ENCODE measurements around the gene OPTC.
A peak's percentile ranks its signal among the peaks of the same experiment; 100 is the strongest.

The OPTC gene

DNA sequence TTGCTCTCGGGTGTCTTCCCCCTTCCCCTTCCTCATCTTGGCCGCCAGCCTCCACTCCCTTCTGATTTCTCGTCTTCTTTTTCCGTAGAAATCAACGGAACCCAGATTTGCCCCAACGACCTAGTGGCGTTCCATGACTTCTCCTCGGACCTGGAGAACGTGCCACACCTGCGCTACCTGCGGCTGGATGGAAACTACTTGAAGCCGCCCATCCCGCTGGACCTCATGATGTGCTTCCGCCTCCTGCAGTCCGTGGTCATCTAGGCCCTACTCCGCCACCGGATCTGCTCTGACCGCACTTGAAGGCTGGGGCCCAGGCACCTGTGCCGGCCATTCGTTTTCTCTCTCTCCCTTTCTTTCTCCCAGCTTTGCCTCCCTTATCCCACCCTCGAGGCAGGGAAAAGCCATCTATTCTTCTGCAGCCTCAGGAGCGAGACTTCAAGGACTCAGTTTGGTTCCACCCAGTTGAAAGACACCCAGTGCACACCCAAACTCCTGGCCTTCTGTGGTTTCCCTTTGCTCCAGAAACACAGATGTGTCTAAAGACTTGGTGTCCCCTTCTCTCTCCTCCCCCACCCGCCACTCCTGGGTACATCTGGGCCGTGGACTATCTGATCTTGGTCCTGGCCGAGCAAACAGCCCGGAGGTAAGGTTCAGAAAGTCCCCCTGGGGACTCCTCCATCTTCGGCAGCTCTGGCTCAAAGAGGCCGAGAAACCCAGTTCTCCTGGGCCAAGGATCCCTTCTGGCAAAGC lies 7.2 kb upstream of the OPTC start:
- TF ChIP-seq, protein P1, sequence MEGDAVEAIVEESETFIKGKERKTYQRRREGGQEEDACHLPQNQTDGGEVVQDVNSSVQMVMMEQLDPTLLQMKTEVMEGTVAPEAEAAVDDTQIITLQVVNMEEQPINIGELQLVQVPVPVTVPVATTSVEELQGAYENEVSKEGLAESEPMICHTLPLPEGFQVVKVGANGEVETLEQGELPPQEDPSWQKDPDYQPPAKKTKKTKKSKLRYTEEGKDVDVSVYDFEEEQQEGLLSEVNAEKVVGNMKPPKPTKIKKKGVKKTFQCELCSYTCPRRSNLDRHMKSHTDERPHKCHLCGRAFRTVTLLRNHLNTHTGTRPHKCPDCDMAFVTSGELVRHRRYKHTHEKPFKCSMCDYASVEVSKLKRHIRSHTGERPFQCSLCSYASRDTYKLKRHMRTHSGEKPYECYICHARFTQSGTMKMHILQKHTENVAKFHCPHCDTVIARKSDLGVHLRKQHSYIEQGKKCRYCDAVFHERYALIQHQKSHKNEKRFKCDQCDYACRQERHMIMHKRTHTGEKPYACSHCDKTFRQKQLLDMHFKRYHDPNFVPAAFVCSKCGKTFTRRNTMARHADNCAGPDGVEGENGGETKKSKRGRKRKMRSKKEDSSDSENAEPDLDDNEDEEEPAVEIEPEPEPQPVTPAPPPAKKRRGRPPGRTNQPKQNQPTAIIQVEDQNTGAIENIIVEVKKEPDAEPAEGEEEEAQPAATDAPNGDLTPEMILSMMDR (IDR thresholded peaks at IDR 0.05; ENCODE audit: low read depth, low read length, missing control alignments) = no peak
- H3K4me3 ChIP-seq (replicated peaks; ENCODE audit: low read depth, low read length) = peak overlapping the region; percentile 26
- no peak for DNase-seq (ENCODE audit: extremely low read depth, low read depth)

DNA sequence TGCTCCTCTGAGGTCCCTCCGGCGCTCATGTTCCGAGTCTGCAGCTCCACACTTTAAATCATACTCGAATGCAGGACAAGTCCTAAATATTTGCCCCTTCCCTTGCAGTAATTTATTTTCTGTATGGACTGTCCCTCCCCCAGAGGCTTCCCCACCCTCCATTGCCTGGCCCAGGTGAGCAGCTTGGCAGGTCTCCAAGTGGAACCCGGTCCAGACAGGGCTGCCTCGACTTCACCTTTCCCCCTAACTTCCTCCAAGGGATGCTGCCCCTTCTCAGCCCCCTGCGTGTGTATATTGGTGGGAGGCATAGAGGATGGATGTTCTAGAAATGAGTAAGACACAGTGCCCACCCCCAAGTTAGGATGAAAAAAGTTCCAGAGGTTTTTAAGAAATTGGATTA lies 5.4 kb upstream of the OPTC start:
- H3K4me3 ChIP-seq (replicated peaks; ENCODE audit: low read depth, low read length) = no peak overlapping the region
- TF ChIP-seq, protein P1 (IDR thresholded peaks at IDR 0.05; ENCODE audit: low read depth, low read length, missing control alignments) = no peak
- no peak for DNase-seq (ENCODE audit: extremely low read depth, low read depth)

DNA sequence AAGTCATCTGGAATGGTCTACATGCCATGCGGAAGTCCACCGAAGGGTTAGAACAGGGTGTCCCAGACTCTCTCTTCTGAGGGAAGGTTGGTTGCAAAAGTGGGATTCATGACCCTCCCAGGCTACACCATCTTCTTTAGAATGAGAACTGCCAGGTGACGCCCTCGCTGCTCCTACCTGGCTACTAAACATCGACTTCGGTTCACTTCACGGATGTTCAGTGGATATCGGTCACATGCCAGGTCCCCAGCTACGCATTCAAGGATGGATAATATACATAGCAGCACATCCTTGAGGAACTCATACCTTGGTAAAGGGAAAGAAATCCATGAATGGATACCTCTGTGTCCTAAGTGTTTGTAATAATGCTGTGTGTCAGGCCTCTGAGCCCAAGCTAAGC lies 3.3 kb upstream of the OPTC start:
- TF ChIP-seq, protein P1 (IDR thresholded peaks at IDR 0.05; ENCODE audit: low read depth, low read length, missing control alignments) = no peak
- no peak overlapping the region for H3K4me3 ChIP-seq (replicated peaks; ENCODE audit: low read depth, low read length)
- no peak for DNase-seq (ENCODE audit: extremely low read depth, low read depth)

DNA sequence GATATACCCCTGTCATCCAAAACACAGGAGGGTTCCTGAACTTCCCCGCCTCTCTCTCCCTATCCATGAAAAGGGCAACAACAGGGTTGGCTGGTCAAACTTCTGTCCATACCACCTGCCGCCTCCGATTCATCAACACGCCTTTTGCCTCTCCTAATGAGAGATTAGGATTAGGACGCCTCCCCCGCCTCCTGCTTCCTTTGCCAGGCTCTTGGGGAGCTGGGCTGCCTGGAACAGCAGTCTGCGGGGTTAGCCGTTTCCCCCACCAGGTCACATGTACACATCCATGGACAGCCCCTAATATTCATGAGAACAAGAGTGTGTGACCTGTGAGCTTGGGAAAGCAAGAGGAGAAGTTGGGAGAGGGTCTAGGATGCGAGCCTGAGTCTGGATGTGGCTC lies 2.3 kb upstream of the OPTC start:
- TF ChIP-seq, protein P1 (IDR thresholded peaks at IDR 0.05; ENCODE audit: low read depth, low read length, missing control alignments) = no peak
- no peak for DNase-seq (ENCODE audit: extremely low read depth, low read depth)
- no peak overlapping the region for H3K4me3 ChIP-seq (replicated peaks; ENCODE audit: low read depth, low read length)

DNA sequence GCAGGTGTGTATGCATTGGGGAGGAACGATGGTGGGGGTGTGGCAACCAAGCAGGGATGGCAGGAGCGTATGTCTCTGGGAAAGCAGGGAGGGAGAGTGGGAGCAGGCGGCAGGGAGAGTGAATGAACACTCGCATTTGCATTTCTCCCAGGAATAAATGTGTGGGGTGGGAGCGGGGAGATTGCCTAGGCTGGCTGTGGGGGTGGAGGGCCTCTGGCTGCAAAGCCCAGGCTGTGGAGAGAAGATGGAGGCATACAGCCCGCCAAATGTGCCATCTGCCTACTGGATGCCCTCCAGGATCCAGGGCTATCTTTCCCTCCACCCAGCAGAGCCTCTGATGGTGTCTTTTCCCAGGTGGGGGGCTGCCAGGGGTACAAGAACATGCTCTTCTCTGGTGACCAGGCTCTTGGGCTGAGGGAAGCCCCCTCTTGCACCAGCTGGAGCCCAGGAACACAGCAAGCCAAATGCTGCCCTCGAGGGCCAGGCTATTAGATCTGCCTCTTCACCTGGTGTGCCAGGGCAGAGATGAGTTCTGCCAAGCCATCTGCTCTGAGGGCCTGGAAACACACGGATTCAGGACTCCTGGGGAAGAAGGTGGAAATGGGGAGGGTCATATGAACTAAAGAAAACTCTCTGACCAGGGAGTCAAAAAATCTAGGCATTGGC lies 1.7 kb upstream of the OPTC start:
- H3K4me3 ChIP-seq (replicated peaks; ENCODE audit: low read depth, low read length) = no peak overlapping the region
- DNase-seq (ENCODE audit: extremely low read depth, low read depth) = no peak
- TF ChIP-seq, protein P1 (IDR thresholded peaks at IDR 0.05; ENCODE audit: low read depth, low read length, missing control alignments) = no peak

DNA sequence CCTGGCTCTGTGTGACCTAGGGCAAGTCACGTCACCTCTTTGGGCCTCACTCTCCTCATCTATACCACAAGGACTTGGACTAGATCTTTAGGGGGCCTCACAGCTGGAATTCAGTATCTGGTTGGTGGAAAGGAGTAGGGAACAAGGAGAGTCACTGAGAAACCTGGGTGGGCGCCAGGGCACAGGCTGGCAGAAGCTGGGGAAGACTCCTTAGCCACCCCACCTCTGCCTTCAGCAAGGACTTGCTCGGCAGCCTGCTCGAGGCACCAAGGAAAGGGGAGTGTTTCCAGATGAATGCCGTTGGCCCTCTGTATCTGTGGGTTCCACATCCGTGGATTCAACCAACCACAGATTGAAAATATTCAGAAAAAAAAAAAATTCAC lies 1.2 kb upstream of the OPTC start:
- H3K4me3 ChIP-seq (replicated peaks; ENCODE audit: low read depth, low read length) = no peak overlapping the region
- TF ChIP-seq, protein P1 (IDR thresholded peaks at IDR 0.05; ENCODE audit: low read depth, low read length, missing control alignments) = no peak
- DNase-seq (ENCODE audit: extremely low read depth, low read depth) = no peak
